Progenitor cell of endocrine pancreas (in vitro differentiated cells): ENCODE data around the gene NSF. TPM values are rescaled to one million over a fixed set of nuclear protein-coding genes. Genes with fewer than 3 reads are reported as not detected.

ENCODE experiments used
- DNase-seq: peaks from one replicate; pipeline ENCODE4 v3.0.0; 2021; ENCODE audit warnings: low spot score; ENCODE audit not compliant: unreplicated experiment
- H3K27ac Mint-ChIP-seq: 2 replicates; pipeline ENCODE4 v1.8.0; 2021; ENCODE audit warnings: mild to moderate bottlenecking, moderate library complexity, mixed read lengths
- H3K27me3 Mint-ChIP-seq: 2 replicates; pipeline ENCODE4 v1.8.0; 2021; ENCODE audit warnings: mixed read lengths
- H3K36me3 Mint-ChIP-seq: 2 replicates; pipeline ENCODE4 v1.8.0; 2022; ENCODE audit warnings: mixed read lengths; ENCODE audit not compliant: insufficient read depth
- H3K4me1 Mint-ChIP-seq: 2 replicates; pipeline ENCODE4 v1.8.0; 2021; ENCODE audit warnings: low read depth, mixed read lengths
- H3K4me3 Mint-ChIP-seq: 2 replicates; pipeline ENCODE4 v1.8.0; 2021; ENCODE audit warnings: low read depth, mild to moderate bottlenecking, moderate library complexity, mixed read lengths
- H3K9me3 Mint-ChIP-seq: 2 replicates; pipeline ENCODE4 v1.8.0; 2021; ENCODE audit warnings: low read depth, mixed read lengths
- total RNA-seq: library from RNA; stranded (reverse); gene quantifications from 2 replicates; pipeline ENCODE4 v1.2.1, GENCODE V29; 2021
- TF ChIP-seq, protein P1 (sequence below): fragments of 200-600 bp; sonication (generic); IDR thresholded peaks from one replicate; pipeline ENCODE4 v1.5.0; 2021; ENCODE audit warnings: antibody characterized with exemption, mild to moderate bottlenecking; ENCODE audit not compliant: unreplicated experiment

NSF gene
- total RNA-seq, 1 donor from 2014 or later: 31.3 TPM

DNA sequence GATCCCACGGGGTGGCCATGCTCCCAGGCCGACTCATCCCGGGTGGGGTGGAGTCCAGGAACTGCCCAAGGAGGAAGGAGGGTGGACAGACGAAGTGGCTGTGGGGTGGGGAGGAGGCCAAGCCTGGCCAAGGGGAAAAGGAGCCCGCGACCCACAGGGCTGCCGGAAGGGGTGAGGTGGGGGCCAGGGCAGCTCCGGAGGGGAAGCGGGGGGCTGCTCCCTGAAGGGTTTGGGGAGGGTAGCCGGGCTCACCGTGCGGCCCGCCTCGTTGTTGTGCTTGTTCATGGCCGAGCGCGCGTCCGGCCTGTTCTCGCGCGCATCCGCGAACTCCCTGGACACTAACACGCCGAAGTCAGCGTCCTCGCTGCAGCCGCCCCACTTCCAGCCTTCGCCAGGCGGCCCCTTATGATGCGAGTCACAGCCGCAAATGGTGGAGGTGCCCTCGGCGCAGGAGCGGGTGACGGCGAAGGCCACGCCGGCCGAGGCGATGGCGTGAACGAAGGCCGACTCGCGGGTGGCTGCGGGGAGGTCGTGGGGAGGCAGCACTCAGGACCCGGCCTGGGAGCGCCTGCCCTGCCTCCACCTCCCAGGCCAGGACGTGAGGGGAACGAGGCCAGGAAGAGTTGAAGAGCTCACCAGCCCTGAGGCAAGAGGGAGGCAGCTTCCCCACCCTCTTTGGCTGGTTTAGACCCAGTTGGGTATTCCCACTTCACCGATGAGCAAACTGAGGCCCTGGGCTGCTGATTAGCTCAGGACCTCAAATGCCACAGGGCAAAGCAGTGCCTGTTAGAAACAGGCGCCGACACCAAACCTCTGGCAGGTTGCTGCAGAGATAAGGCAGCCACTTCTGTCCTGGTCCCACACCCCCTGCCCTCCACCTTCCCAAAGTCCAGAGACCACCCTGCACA, 179.3 kb downstream of the NSF start:
- peaks cover 6% of the 10 kb centered on the region for H3K27me3 Mint-ChIP-seq
- H3K9me3 Mint-ChIP-seq: no peaks in the 10 kb centered on the region
- TF ChIP-seq, protein P1, sequence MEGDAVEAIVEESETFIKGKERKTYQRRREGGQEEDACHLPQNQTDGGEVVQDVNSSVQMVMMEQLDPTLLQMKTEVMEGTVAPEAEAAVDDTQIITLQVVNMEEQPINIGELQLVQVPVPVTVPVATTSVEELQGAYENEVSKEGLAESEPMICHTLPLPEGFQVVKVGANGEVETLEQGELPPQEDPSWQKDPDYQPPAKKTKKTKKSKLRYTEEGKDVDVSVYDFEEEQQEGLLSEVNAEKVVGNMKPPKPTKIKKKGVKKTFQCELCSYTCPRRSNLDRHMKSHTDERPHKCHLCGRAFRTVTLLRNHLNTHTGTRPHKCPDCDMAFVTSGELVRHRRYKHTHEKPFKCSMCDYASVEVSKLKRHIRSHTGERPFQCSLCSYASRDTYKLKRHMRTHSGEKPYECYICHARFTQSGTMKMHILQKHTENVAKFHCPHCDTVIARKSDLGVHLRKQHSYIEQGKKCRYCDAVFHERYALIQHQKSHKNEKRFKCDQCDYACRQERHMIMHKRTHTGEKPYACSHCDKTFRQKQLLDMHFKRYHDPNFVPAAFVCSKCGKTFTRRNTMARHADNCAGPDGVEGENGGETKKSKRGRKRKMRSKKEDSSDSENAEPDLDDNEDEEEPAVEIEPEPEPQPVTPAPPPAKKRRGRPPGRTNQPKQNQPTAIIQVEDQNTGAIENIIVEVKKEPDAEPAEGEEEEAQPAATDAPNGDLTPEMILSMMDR: no peak
- peaks cover 10% of the 10 kb centered on the region for H3K4me1 Mint-ChIP-seq
- H3K27ac Mint-ChIP-seq: no peak overlapping the region
- peak overlapping the region; percentile 56 for H3K4me3 Mint-ChIP-seq
- peaks cover 6% of the 10 kb centered on the region for H3K36me3 Mint-ChIP-seq
- DNase-seq: no peak

DNA sequence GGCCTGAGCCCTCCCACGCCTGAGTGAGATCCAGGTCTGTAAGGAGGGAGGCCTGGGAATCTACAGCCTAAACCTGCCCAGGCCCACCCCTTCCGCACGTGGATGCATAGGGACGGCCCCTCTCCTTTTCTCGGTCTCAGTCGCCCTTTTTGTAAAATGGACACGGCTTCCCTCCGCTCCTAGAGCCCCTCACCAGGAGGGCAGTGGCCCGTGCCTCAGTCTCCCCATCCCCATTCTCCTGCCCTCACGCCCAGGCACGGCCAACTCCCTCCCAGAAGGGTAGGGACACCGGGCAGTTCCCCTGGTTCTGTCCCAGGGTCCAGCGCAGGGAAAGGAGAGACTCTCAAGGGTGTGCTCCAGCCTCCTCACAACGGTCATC, 180.0 kb downstream of the NSF start:
- no peaks in the 10 kb centered on the region for H3K9me3 Mint-ChIP-seq
- peak overlapping the region; percentile 74 for H3K4me3 Mint-ChIP-seq
- DNase-seq: no peak
- H3K4me1 Mint-ChIP-seq: peaks cover 10% of the 10 kb centered on the region
- TF ChIP-seq, protein P1: no peak
- peaks cover 9% of the 10 kb centered on the region for H3K27me3 Mint-ChIP-seq
- H3K27ac Mint-ChIP-seq: peak overlapping the region; percentile 73
- H3K36me3 Mint-ChIP-seq: peaks cover 4% of the 10 kb centered on the region

DNA sequence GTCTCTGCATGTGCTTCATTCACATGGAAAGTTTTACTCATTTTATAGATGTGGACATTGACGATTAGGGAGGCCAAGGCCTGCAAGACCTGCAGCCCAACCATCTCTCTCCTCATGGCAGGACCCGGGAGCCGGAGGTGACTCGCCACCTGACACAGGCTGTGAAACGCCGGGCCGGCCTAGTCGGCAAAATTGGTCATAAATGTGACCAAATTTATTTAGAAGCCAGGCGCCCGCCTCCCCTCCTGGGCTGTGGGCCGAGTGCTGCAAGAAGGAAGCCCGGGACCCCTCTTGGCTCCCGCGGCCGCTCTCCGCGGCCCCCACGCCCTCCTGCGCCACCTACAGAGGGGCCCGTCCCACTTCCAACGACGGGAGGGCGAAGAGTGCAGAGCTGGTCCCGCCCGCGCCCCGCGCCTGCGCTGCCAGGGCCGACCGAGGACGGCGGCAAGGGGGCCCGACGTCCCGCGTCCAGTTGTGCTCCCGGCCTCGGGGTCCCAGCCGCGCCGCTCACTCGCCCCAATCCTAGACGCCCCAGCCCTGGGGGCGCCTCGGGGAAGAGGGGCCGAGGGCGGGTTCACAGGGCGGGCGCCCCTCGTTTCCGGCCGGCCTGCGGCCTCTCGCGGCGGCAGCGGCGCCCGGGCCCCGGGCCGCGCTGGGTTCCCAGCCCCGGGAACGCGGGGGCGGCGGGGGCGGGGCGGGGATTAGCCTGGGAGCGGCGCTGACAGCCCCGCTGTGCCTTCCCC, 180.5 kb downstream of the NSF start:
- Mint-ChIP-seq H3K4me1 (peaks cover 10% of the 10 kb centered on the region), H3K36me3 (peaks cover 2% of the 10 kb centered on the region), H3K27ac (peak overlapping the region; percentile 73), H3K27me3 (peaks cover 9% of the 10 kb centered on the region), H3K4me3 (peak overlapping the region; percentile 74), H3K9me3 (no peaks in the 10 kb centered on the region)
- TF ChIP-seq, protein P1: peak; percentile 34
- DNase-seq: peak; percentile 42

DNA sequence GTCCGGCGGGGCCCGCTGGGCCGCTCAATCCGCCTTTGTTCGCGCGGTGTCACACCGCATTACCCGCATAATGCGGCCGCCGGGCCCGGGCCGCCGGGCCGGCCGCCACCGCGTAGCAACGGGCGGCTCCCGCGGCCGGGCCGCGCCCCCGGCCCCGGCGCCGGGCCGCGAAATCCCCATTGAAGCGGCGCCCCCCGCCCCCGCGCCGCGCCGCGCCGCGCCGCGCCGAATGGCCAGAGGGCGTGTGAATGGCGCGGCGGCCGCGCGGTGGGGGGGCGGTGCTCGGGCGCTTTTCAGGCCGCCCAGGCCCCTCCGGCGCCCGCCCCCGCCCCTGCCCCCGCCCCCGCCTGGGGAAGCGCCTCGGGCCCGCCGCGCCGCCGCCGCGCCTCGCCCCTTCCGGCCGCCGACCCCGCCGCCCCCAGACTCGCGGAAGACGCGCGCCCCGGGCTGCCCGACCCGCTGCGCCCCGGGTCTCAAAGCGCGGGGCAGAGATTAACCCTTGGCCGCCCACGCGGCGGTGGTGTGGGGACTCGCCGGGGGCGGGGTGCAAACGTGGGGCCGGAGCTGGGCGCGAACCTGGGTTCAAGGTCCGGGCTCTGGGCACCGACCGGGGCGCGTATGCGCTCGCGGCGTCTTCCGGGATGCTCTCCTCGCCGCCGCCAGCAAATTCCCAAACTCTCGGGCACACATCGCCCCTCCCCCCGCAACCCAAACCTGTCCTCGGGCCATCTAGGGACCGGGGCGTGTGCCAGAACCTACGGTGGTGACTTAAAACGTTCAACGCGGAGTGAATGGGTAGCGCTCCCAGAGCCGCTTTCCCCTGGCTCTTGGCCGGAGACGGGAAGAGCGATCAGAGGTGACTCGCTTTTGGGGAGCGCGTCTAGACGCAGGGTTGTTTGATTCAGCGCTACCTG, 181.3 kb downstream of the NSF start:
- Mint-ChIP-seq H3K4me3 (peak overlapping the region; percentile 79), H3K4me1 (peaks cover 10% of the 10 kb centered on the region), H3K27ac (peak overlapping the region; percentile 83), H3K36me3 (peaks cover 2% of the 10 kb centered on the region), H3K9me3 (no peaks in the 10 kb centered on the region), H3K27me3 (peaks cover 9% of the 10 kb centered on the region)
- no peak for DNase-seq
- TF ChIP-seq, protein P1: no peak
